ENCODE data around the gene CTBS.
"Not testable (repeated sequence)": the region's sequence is repeated elsewhere in the genome, so short reads cannot be mapped to it uniquely, and the experiment has no call there.

CTBS gene

DNA sequence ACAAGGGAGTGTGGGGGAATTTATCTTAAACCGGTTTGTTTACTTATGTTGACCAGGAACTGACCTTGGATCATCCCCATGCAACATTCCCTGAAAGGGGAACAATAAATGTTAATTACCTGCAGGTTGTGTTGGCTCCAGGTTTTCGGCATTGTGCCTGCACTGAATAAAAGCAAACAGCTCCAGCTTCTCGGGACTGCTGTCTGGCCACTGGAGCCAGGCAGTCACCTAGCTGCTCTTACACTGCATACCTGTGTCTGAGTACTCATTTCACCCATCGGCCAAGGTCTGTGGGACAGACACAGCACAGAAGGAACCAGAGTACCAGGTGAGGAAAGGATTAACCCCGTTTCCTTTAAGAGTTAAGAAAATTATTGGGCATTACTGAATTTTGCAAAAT, 32.7 kb upstream of the CTBS start:
- Histone ChIP-seq H3K27me3 (ENCODE audit: insufficient read depth, low read length) (no peaks in the 10 kb centered on the region), H3K27ac (ENCODE audit: low read depth, low read length) (no peak overlapping the region), H2AFZ (ENCODE audit: low read length, unreplicated experiment) (no peak overlapping the region), H3K4me1 (ENCODE audit: control insufficient read depth, insufficient read depth, low read length, unreplicated experiment) (peaks cover 19% of the 10 kb centered on the region), H3K4me3 (ENCODE audit: low read depth, low read length) (no peak overlapping the region), H3K36me3 (ENCODE audit: insufficient read depth, low read length) (no peaks in the 10 kb centered on the region), H3K79me2 (ENCODE audit: control insufficient read depth, insufficient read depth, low read length, unreplicated experiment) (no peaks in the 10 kb centered on the region)

DNA sequence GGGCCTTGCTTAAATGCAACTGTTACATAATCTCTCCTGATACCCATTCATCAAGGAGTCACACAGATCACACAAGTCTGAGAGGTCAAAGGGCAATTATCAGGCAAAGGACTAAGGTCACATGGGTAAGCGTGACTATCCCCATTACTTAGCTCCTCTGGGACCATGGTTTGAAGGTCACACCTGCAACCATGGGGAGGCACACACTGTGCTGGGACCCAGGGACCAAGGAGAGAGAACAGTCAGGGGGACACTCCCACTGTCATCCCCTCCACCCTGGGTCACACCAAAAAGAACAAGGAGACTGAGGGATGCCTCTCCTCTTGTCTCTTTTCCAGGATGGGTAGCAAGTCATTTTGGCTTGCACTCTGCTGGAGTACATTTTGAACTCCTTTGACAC, 30.9 kb upstream of the CTBS start:
- Histone ChIP-seq H3K79me2 (ENCODE audit: control insufficient read depth, insufficient read depth, low read length, unreplicated experiment) (no peaks in the 10 kb centered on the region), H3K36me3 (ENCODE audit: insufficient read depth, low read length) (no peaks in the 10 kb centered on the region), H2AFZ (ENCODE audit: low read length, unreplicated experiment) (no peak overlapping the region), H3K27ac (ENCODE audit: low read depth, low read length) (no peak overlapping the region), H3K4me3 (ENCODE audit: low read depth, low read length) (no peak overlapping the region), H3K4me1 (ENCODE audit: control insufficient read depth, insufficient read depth, low read length, unreplicated experiment) (peaks cover 22% of the 10 kb centered on the region), H3K27me3 (ENCODE audit: insufficient read depth, low read length) (no peaks in the 10 kb centered on the region)

DNA sequence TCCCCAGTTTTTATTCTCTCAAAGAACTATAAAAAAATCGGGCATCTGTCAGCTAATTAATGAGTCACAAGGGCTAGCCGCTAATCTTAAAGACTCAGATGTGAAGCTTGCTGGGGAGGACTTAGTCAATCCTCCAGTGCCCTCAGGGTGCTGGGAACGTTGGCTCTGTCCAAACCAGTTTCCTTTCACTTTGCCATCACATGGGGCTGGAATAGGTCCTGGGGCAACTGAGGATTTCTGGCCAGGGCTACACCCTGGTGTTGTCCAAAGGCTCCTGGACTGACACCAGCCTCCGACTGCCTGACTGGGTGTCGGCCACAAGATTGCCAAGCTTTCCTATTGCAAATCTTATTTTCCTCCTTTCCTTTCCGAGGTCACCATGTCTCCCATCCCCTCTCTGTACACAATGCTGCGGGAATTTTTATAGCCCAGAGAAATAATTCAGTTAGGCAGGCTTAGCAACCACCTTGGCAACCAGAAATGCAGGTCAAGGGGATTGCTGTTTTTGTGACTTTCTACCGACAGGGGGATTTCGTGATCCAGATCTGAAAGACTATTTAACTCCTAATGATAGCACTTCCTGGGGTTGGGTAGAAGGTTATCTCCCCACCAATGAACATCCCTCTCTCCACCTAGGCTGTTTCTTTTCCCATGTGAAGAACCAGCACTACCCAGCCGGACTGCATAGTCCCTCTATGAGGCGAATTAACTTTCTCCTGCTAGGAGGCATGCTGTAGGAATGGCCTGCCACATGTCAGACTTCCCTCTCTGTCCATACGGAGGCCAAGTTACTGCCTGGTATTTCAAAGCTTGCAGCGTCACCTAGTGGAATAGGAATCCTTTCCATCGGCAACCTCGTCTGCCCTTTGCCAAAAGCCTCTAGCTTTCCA, 29.9 kb upstream of the CTBS start:
- Histone ChIP-seq H3K79me2 (ENCODE audit: control insufficient read depth, insufficient read depth, low read length, unreplicated experiment) (no peaks in the 10 kb centered on the region), H3K36me3 (ENCODE audit: insufficient read depth, low read length) (no peaks in the 10 kb centered on the region), H3K4me3 (ENCODE audit: low read depth, low read length) (peak overlapping the region; percentile 66), H3K27ac (ENCODE audit: low read depth, low read length) (peak overlapping the region; percentile 77), H3K27me3 (ENCODE audit: insufficient read depth, low read length) (no peaks in the 10 kb centered on the region), H2AFZ (ENCODE audit: low read length, unreplicated experiment) (peak overlapping the region; percentile 84), H3K4me1 (ENCODE audit: control insufficient read depth, insufficient read depth, low read length, unreplicated experiment) (peaks cover 29% of the 10 kb centered on the region)

DNA sequence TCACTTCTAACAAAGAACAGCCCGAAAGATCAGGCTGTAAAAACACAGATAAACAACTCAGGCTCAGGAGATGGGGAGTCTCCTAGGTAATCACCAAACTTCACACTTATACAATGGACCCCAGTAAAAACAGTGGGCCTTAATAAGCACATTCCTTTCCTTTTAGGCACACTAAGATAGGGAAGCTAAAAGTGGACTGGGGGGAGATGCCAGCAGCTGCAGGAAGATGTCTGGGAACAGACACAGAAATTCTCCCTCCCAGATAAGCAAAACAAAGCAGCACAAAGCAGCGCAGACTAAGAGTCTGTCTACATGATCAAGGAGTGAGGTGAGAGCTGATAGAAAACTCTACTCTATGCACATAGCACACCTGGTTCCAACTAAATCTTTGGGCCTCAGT, 29.0 kb upstream of the CTBS start:
- Histone ChIP-seq H3K4me1 (ENCODE audit: control insufficient read depth, insufficient read depth, low read length, unreplicated experiment) (peaks cover 39% of the 10 kb centered on the region), H3K4me3 (ENCODE audit: low read depth, low read length) (peak overlapping the region; percentile 66), H3K36me3 (ENCODE audit: insufficient read depth, low read length) (no peaks in the 10 kb centered on the region), H3K27me3 (ENCODE audit: insufficient read depth, low read length) (no peaks in the 10 kb centered on the region), H3K27ac (ENCODE audit: low read depth, low read length) (peak overlapping the region; percentile 77), H3K79me2 (ENCODE audit: control insufficient read depth, insufficient read depth, low read length, unreplicated experiment) (no peaks in the 10 kb centered on the region), H2AFZ (ENCODE audit: low read length, unreplicated experiment) (peak overlapping the region; percentile 84)

DNA sequence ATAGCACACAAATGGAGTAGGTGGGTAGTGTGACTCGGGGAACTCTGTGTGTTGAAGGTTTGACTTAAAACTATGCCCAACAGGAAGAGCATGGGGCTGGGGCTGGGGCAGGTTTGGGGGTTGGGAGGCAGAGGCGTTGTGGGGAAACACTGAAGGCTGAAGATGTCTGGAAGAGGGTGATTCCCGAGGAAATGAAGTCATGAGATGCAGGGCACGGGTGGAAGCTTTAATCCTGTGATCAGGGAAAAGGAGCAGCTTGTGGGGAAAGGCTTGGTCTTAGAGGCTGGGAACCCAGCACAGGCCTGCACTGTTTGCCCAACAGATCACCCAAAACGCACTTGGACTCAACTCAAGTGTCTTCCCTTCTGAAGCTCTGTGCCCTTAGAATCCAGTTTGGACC, 26.6 kb upstream of the CTBS start:
- Histone ChIP-seq H3K4me3 (ENCODE audit: low read depth, low read length) (no peak overlapping the region), H2AFZ (ENCODE audit: low read length, unreplicated experiment) (peak overlapping the region; percentile 30), H3K4me1 (ENCODE audit: control insufficient read depth, insufficient read depth, low read length, unreplicated experiment) (peaks cover 40% of the 10 kb centered on the region), H3K79me2 (ENCODE audit: control insufficient read depth, insufficient read depth, low read length, unreplicated experiment) (no peaks in the 10 kb centered on the region), H3K36me3 (ENCODE audit: insufficient read depth, low read length) (no peaks in the 10 kb centered on the region), H3K27ac (ENCODE audit: low read depth, low read length) (no peak overlapping the region; the same call in 1 of the 2 replicates), H3K27me3 (ENCODE audit: insufficient read depth, low read length) (no peaks in the 10 kb centered on the region)

DNA sequence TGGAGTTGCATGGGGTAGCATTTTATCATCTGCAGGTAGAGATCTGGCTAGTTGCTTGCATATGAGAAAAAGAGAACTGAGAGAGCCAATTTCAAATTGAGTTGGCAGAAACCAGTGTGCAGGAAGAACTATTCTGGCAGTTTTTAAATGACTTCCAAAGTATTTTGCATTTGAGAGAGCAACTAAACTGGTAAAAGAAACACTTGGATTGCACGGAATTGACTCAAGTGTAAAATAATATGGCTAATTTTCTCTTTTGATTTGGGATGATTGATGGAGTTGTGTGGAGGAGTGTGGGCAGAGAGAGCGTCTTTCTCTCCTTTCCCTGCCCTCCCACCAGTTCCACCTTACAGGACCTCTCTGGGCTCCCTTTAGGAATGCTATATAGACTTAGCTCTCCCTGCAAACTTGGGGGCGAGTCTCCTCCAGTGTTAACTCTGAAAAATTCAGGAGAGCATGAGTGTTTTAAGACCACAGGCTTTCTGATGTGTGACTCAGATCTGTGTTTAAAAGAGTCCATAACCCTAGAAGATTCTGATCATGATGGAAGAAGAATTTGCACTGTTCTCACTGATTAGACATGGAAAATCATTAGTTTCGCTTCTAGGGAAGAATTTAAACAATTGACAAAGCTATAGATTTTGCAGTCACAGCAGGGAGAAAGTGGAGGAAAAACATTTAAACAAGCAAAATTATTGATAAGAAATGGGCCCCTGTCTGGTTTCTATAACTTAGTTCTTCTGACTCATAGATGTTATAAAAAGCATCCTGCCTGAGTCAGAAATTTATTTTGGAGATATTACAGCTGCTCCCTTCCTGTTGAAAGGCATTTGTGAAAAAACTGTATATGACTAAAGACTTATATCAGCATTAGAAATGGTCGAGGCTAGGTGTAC, 24.9 kb upstream of the CTBS start:
- H3K4me1 ChIP-seq (ENCODE audit: control insufficient read depth, insufficient read depth, low read length, unreplicated experiment): peaks cover 36% of the 10 kb centered on the region
- no peaks in the 10 kb centered on the region for H3K79me2 ChIP-seq (ENCODE audit: control insufficient read depth, insufficient read depth, low read length, unreplicated experiment)
- H3K27ac ChIP-seq (ENCODE audit: low read depth, low read length): peak overlapping the region; percentile 86
- no peaks in the 10 kb centered on the region for H3K27me3 ChIP-seq (ENCODE audit: insufficient read depth, low read length)
- no peaks in the 10 kb centered on the region for H3K36me3 ChIP-seq (ENCODE audit: insufficient read depth, low read length)
- H3K4me3 ChIP-seq (ENCODE audit: low read depth, low read length): peak overlapping the region; percentile 51
- peak overlapping the region; percentile 81 for H2AFZ ChIP-seq (ENCODE audit: low read length, unreplicated experiment)

DNA sequence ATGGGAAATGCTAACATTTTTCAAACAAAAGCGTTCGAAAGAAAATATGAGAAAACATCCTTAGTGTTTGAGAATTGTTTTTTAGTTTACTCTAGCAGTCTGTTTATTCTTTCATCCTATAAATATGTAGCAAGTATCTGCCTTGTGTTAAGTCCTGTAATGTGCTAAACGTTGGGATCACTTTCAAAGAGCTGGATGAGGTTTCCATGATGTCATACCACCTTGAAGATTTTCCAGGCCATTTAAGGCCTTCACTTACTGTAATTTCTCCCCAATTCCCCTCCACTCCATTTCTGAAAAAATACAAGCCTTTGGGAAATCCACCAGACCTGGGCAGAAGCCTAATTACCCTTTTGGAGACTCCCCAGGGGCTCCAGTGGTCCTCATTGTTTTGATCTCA, 24.2 kb upstream of the CTBS start:
- Histone ChIP-seq H3K36me3 (ENCODE audit: insufficient read depth, low read length) (no peaks in the 10 kb centered on the region), H3K4me1 (ENCODE audit: control insufficient read depth, insufficient read depth, low read length, unreplicated experiment) (peaks cover 32% of the 10 kb centered on the region), H3K27ac (ENCODE audit: low read depth, low read length) (peak overlapping the region; percentile 86), H2AFZ (ENCODE audit: low read length, unreplicated experiment) (no peak overlapping the region), H3K27me3 (ENCODE audit: insufficient read depth, low read length) (no peaks in the 10 kb centered on the region), H3K4me3 (ENCODE audit: low read depth, low read length) (peak overlapping the region; percentile 51; the same call in 1 of the 2 replicates), H3K79me2 (ENCODE audit: control insufficient read depth, insufficient read depth, low read length, unreplicated experiment) (no peaks in the 10 kb centered on the region)

DNA sequence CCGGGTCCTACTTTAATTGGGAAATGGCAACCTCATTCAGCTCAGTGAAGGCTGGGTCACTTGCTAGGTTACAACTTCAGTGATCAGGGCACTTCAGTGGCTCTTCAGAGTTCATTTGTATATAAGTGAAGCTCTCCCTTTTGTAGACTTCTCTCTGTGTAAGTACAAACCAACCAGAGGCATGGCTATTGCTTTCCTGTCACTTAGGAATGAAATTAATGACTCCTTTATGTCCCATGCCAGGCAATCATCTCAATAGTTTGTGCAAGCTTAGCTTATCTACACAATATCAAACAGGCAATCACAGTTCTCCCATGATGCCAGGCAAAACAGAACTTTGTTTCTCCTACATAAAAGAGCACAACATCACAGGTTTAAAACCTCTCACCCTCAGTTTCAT, 22.8 kb upstream of the CTBS start:
- H3K36me3 ChIP-seq (ENCODE audit: insufficient read depth, low read length): no peaks in the 10 kb centered on the region
- no peaks in the 10 kb centered on the region for H3K79me2 ChIP-seq (ENCODE audit: control insufficient read depth, insufficient read depth, low read length, unreplicated experiment)
- H3K4me1 ChIP-seq (ENCODE audit: control insufficient read depth, insufficient read depth, low read length, unreplicated experiment): peaks cover 27% of the 10 kb centered on the region
- no peak overlapping the region for H2AFZ ChIP-seq (ENCODE audit: low read length, unreplicated experiment)
- no peak overlapping the region for H3K4me3 ChIP-seq (ENCODE audit: low read depth, low read length)
- no peak overlapping the region for H3K27ac ChIP-seq (ENCODE audit: low read depth, low read length)
- H3K27me3 ChIP-seq (ENCODE audit: insufficient read depth, low read length): no peaks in the 10 kb centered on the region

DNA sequence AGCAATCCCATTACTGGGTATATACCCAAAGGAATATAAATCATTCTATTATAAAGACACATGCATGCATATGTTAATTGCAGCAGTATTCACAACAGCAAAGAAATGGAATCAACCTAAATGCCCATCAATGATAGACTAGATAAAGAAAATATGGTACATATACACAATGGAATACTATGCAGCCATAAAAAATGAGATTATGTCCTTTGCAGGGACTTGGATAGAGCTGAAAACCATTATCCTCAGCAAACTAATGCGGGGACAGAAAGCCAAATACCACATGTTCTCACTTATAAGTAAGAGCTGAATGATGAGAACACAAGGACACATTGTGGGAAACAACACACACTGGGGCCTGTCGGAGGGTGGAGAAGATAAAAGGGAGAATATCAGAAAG, 20.7 kb upstream of the CTBS start:
- H3K27me3 ChIP-seq (ENCODE audit: insufficient read depth, low read length); H3K36me3 ChIP-seq (ENCODE audit: insufficient read depth, low read length); H3K27ac ChIP-seq (ENCODE audit: low read depth, low read length); H2AFZ ChIP-seq (ENCODE audit: low read length, unreplicated experiment); H3K4me3 ChIP-seq (ENCODE audit: low read depth, low read length); H3K79me2 ChIP-seq (ENCODE audit: control insufficient read depth, insufficient read depth, low read length, unreplicated experiment): not testable (repeated sequence)
- H3K4me1 ChIP-seq (ENCODE audit: control insufficient read depth, insufficient read depth, low read length, unreplicated experiment): peaks cover 17% of the 10 kb centered on the region

DNA sequence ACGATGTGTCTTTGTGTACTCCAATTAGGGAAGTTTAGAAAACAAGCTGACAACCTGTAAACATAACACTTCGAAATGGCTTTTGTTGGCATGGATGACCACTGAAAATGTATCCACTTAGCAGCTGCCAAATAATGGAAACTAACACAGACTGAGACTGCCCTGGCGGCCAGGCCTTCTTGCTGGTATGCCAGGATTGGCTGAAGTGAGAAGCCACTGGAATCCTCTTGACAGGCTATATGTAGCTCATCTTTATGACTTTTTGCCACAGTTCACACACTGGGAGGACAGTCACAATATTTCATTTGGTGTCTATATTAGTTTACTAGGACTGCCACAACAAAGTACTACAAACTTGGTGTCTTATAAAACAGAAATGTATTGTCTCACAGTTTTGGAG, 12.9 kb upstream of the CTBS start:
- Histone ChIP-seq H3K36me3 (ENCODE audit: insufficient read depth, low read length) (no peaks in the 10 kb centered on the region), H3K27ac (ENCODE audit: low read depth, low read length) (no peak overlapping the region), H3K79me2 (ENCODE audit: control insufficient read depth, insufficient read depth, low read length, unreplicated experiment) (no peaks in the 10 kb centered on the region), H3K4me1 (ENCODE audit: control insufficient read depth, insufficient read depth, low read length, unreplicated experiment) (no peaks in the 10 kb centered on the region), H3K4me3 (ENCODE audit: low read depth, low read length) (no peak overlapping the region), H2AFZ (ENCODE audit: low read length, unreplicated experiment) (no peak overlapping the region), H3K27me3 (ENCODE audit: insufficient read depth, low read length) (no peaks in the 10 kb centered on the region)

Measured in ACC112 (cell line).